ENCODE results near the gene ZXDB. TPM values are rescaled to one million over a fixed set of nuclear protein-coding genes. Genes with fewer than 3 reads are reported as not detected.
"Not testable (repeated sequence)": the region's sequence is repeated elsewhere in the genome, so short reads cannot be mapped to it uniquely, and the experiment has no call there.

Gene ZXDB
- polyA plus RNA-seq, 1 donor from 2014 or later, result 4.6 TPM

- no peak overlapping the region for H3K4me2 ChIP-seq (ENCODE audit: low read length)
- TF ChIP-seq EZH2 (IDR thresholded peaks at IDR 0.05; ENCODE audit: borderline replicate concordance, insufficient read depth, low read length, poor library complexity, severe bottlenecking) (no peak), MXI1 (conservative IDR thresholded peaks at IDR 0.05; ENCODE audit: poor library complexity, severe bottlenecking) (no peak), POLR2AphosphoS5 (IDR thresholded peaks at IDR 0.05) (no peak), CTCF (IDR thresholded peaks at IDR 0.05; ENCODE audit: poor library complexity, severe bottlenecking) (no peak), REST (IDR thresholded peaks at IDR 0.05; ENCODE audit: borderline replicate concordance) (no peak), SMC3 (conservative IDR thresholded peaks at IDR 0.05; ENCODE audit: poor library complexity) (no peak)
- H4K20me1 ChIP-seq (ENCODE audit: insufficient read depth), result no peaks in the 10 kb centered on the region
- no peaks in the 10 kb centered on the region for H3K36me3 ChIP-seq (ENCODE audit: insufficient read depth, low read length)
- no peak overlapping the region for H3K27ac ChIP-seq (ENCODE audit: low read length)
- H2AFZ ChIP-seq (ENCODE audit: low read depth, low read length), result no peak overlapping the region
- no peaks in the 10 kb centered on the region for H3K9me3 ChIP-seq (ENCODE audit: low read length)
- H3K4me3 ChIP-seq (ENCODE audit: low read length), result no peak overlapping the region
- H3K79me2 ChIP-seq (replicated peaks; ENCODE audit: insufficient read depth, low read length), result no peaks in the 10 kb centered on the region
- no peak overlapping the region for H3K9ac ChIP-seq (ENCODE audit: low read length)
- no peaks in the 10 kb centered on the region for H3K9me2 ChIP-seq (ENCODE audit: insufficient read depth, low read length)
- H3K27me3 ChIP-seq (ENCODE audit: insufficient read depth, low read depth, low read length), result no peaks in the 10 kb centered on the region
- no peaks in the 10 kb centered on the region for H3F3A ChIP-seq (ENCODE audit: insufficient read depth, low read length, poor library complexity, severe bottlenecking)
Observed at GRCh38 chrX:57573754-57574153, 18.1 kb upstream of the ZXDB start.

GRCh38 chrX:57582948-57583347 lies 8.9 kb upstream of the ZXDB start:
- TF ChIP-seq CTCF (IDR thresholded peaks at IDR 0.05; ENCODE audit: poor library complexity, severe bottlenecking) (peak; percentile 14), RAD21 (conservative IDR thresholded peaks at IDR 0.05) (peak; percentile 11)
- not testable (repeated sequence) for H3K79me2 ChIP-seq (replicated peaks; ENCODE audit: insufficient read depth, low read length); H3K9me2 ChIP-seq (ENCODE audit: insufficient read depth, low read length); H3K27ac ChIP-seq (ENCODE audit: low read length); H3K36me3 ChIP-seq (ENCODE audit: insufficient read depth, low read length); H2AFZ ChIP-seq (ENCODE audit: low read depth, low read length); H3K27me3 ChIP-seq (ENCODE audit: insufficient read depth, low read depth, low read length); H4K20me1 ChIP-seq (ENCODE audit: insufficient read depth); H3K4me2 ChIP-seq (ENCODE audit: low read length); H3K9me3 ChIP-seq (ENCODE audit: low read length); H3K4me3 ChIP-seq (ENCODE audit: low read length); H3F3A ChIP-seq (ENCODE audit: insufficient read depth, low read length, poor library complexity, severe bottlenecking); H3K9ac ChIP-seq (ENCODE audit: low read length)

Data from neural cell (in vitro differentiated cells).